HCT116 (cell line): ENCODE results near the gene CHSY3. TPM values are rescaled to one million over a fixed set of nuclear protein-coding genes. Genes with fewer than 3 reads are reported as not detected.

Experiments used
- ATAC-seq: fragments of 200-7000 bp; cut with Tn5 transposase; 2 replicates; pipeline ENCODE4 v1.9.1; 2020; ENCODE audit warnings: mild to moderate bottlenecking, moderate library complexity
- BruUV-seq: library from RNA; stranded (reverse); fragments of 400-500 nt; replicated peaks from 2 replicates; lab custom pipeline; 2021; lab: Mats Ljungman, UMichigan
- CTCF ChIA-PET: fragments of 300-600 bp; sonication (Branson Sonifier 250); formaldehyde crosslinking; loops from one replicate; lab custom pipeline; 2021; ENCODE audit warnings: antibody characterized with exemption; lab: Charles Lee
- POLR2A ChIA-PET: fragments of 300-600, 350-600 bp; sonication (Branson Sonifier 250); formaldehyde crosslinking; loops from one replicate; lab custom pipeline; 2021; ENCODE audit warnings: antibody characterized with exemption; lab: Charles Lee
- RAD21 ChIA-PET, 2 experiments: fragments of 300-600 bp; sonication (Branson Sonifier 250); formaldehyde crosslinking; loops; one replicate each; lab custom pipeline; 2023; ENCODE audit warnings: low total read pairs in 2 of 2; ENCODE audit not compliant: uncharacterized antibody in 2 of 2, unreplicated experiment in 2 of 2, low non-redundant PET in 1 of 2; lab: Charles Lee
- DNase-seq: peaks from one replicate; pipeline ENCODE4 v3.0.0-alpha.2; 2010; ENCODE audit warnings: low read depth, low spot score
- H2AFZ ChIP-seq: fragments of 200-600 bp; shearing (Covaris generic), sonication (generic); 2 replicates; pipeline ENCODE4 v1.6.1; 2017; ENCODE audit warnings: low read depth, mixed run types, mixed read lengths, antibody characterized with exemption, low read length; ENCODE audit not compliant: poor library complexity, severe bottlenecking
- H3K27ac ChIP-seq: 2 replicates; pipeline ENCODE4 v1.5.1; 2012; ENCODE audit warnings: low read depth, low read length
- H3K27me3 ChIP-seq: fragments of 200-600 bp; sonication (generic); 2 replicates; pipeline ENCODE4 v1.6.1; 2016; ENCODE audit warnings: mixed run types, low read length, mixed read lengths; ENCODE audit not compliant: insufficient read depth
- H3K36me3 ChIP-seq, 2 experiments: fragments of 200-500 bp in 1 of 2; fragments of 200-600 bp in 1 of 2; sonication (Bioruptor generic) in 1 of 2; sonication (generic) in 1 of 2; 2 replicates each; pipeline versions ENCODE4 v1.5.1 to v1.6.1; 2014 to 2016; ENCODE audit warnings: low read length in 2 of 2, inconsistent platforms in 1 of 2, mixed read lengths in 1 of 2, mixed run types in 1 of 2; ENCODE audit not compliant: insufficient read depth in 2 of 2, control insufficient read depth in 1 of 2
- H3K4me1 ChIP-seq, 2 experiments: fragments of 200-600 bp in 1 of 2; sonication (generic) in 1 of 2; 2 replicates each; pipeline versions ENCODE4 v1.5.1 to v1.6.1; 2012 to 2017; ENCODE audit warnings: low read length in 2 of 2, inconsistent platforms in 1 of 2, mild to moderate bottlenecking in 1 of 2, mixed read lengths in 1 of 2, mixed run types in 1 of 2, moderate library complexity in 1 of 2; ENCODE audit not compliant: insufficient read depth in 2 of 2, control insufficient read depth in 1 of 2
- H3K4me2 ChIP-seq: fragments of 200-600 bp; sonication (generic); 2 replicates; pipeline ENCODE4 v1.6.1; 2017; ENCODE audit warnings: mixed run types, low read length, mixed read lengths
- H3K4me3 ChIP-seq, 2 experiments: fragments of 200-600 bp in 1 of 2; sonication (generic) in 1 of 2; replicated peaks in 1 of 2; 2 replicates each; pipeline ENCODE4 v1.5.1; 2011 to 2016; ENCODE audit warnings: low read length in 2 of 2, control low read depth in 1 of 2, low read depth in 1 of 2, mild to moderate bottlenecking in 1 of 2, mixed read lengths in 1 of 2, mixed run types in 1 of 2
- H3K79me2 ChIP-seq: fragments of 200-600 bp; sonication (generic); 2 replicates; pipeline ENCODE4 v1.6.1; 2017; ENCODE audit warnings: mild to moderate bottlenecking, mixed run types, low read length, moderate library complexity, mixed read lengths; ENCODE audit not compliant: insufficient read depth
- H3K9ac ChIP-seq: fragments of 200-600 bp; sonication (generic); 2 replicates; pipeline ENCODE4 v1.6.1; 2016; ENCODE audit warnings: low read length, mixed read lengths
- H3K9me2 ChIP-seq: fragments of 200-600 bp; sonication (generic), shearing (Covaris generic); 2 replicates; pipeline ENCODE4 v1.6.1; 2017; ENCODE audit warnings: mixed run types, mild to moderate bottlenecking, moderate library complexity; ENCODE audit not compliant: insufficient read depth
- H3K9me3 ChIP-seq, 2 experiments: fragments of 200-500 bp in 1 of 2; fragments of 200-600 bp in 1 of 2; sonication (Bioruptor generic) in 1 of 2; sonication (generic) in 1 of 2; 2 replicates each; pipeline ENCODE4 v1.6.1; 2014 to 2017; ENCODE audit warnings: low read length in 2 of 2, mixed read lengths in 2 of 2, inconsistent platforms in 1 of 2, low read depth in 1 of 2, mild to moderate bottlenecking in 1 of 2, mixed run types in 1 of 2, moderate library complexity in 1 of 2; ENCODE audit not compliant: control insufficient read depth in 1 of 2, insufficient read depth in 1 of 2
- H4K20me1 ChIP-seq: fragments of 200-600 bp; sonication (generic), shearing (Covaris generic); 2 replicates; pipeline ENCODE4 v1.6.1; 2017; ENCODE audit warnings: mixed run types, mild to moderate bottlenecking, moderate library complexity; ENCODE audit not compliant: insufficient read depth
- CBX3 ChIP-seq: IDR thresholded peaks from 2 replicates; pipeline ENCODE4 v1.6.1; 2012; ENCODE audit warnings: low read depth
- EZH2 ChIP-seq: fragments of 200-600 bp; sonication (generic); IDR thresholded peaks from 2 replicates; pipeline ENCODE4 v1.6.1; 2017; ENCODE audit warnings: antibody characterized with exemption, mixed run types
- EZH2phosphoT487 ChIP-seq: fragments of 200-600 bp; IDR thresholded peaks from 2 replicates; pipeline ENCODE4 v1.6.1; 2018; ENCODE audit warnings: antibody characterized with exemption, borderline replicate concordance
- MAX ChIP-seq: IDR thresholded peaks from 2 replicates; pipeline ENCODE4 v1.6.1; 2012
- POLR2A ChIP-seq: IDR thresholded peaks from 2 replicates; pipeline ENCODE4 v1.7.0; 2011; ENCODE audit warnings: borderline replicate concordance; ENCODE audit not compliant: insufficient read depth, insufficient read length; ENCODE audit errors: extremely low read depth
- POLR2AphosphoS5 ChIP-seq: IDR thresholded peaks from 2 replicates; pipeline ENCODE4 v1.6.1; 2011; ENCODE audit warnings: mild to moderate bottlenecking, low read depth, low read length, moderate library complexity
- SIN3A ChIP-seq: IDR thresholded peaks from 2 replicates; pipeline ENCODE4 v1.6.1; 2012; ENCODE audit warnings: low read depth
- TCF7L2 ChIP-seq: IDR thresholded peaks from 2 replicates; pipeline ENCODE4 v1.7.0; 2011; ENCODE audit warnings: borderline replicate concordance, inconsistent platforms; ENCODE audit not compliant: insufficient read depth, insufficient read length; ENCODE audit errors: extremely low read depth
- ZFX ChIP-seq: fragments of 450-650 bp; IDR thresholded peaks from 2 replicates; pipeline ENCODE4 v1.6.1; 2017
- intact Hi-C: fragments of 100-400 bp; cut with micrococcal nuclease; formaldehyde crosslinking; loops from 2 replicates; pipeline ENCODE4 v1.10.0; 2022
- total RNA-seq: library from RNA; stranded (reverse); gene quantifications from one replicate; pipeline ENCODE4 v1.2.1, GENCODE V29; 2021; ENCODE audit not compliant: unreplicated experiment

CHSY3 gene
- total RNA-seq, 1 experiment from 2014 or later, result 2.3 TPM

DNA sequence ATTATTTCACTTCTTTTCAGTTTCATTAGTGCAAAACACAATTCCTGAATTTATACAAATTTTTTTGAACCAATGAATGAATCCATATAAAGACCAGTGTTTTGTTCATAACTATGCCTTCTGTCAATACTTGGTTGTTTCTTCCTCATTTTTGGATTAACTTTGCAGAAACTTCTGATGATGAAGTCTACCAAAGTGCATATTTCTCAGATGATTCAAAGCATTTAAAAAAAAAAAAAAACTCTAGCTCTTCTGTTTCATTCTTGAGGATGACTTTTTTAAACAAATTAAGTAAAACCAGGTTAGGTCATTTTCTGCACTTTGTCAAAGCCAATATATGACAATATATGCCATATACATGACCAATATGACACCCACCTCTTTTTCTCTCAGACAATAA is 92.6 kb downstream of the CHSY3 start:
- intact Hi-C loops, result no loop called here
- Histone ChIP-seq H4K20me1 (no peaks in the 10 kb centered on the region), H3K36me3 (no peaks in the 10 kb centered on the region), H3K79me2 (no peaks in the 10 kb centered on the region), H3K9me3 (no peaks in the 10 kb centered on the region), H3K27ac (no peak overlapping the region), H3K4me2 (no peak overlapping the region), H3K27me3 (no peaks in the 10 kb centered on the region), H2AFZ (no peak overlapping the region), H3K9me2 (no peaks in the 10 kb centered on the region), H3K4me3 (no peak overlapping the region), H3K4me1 (no peaks in the 10 kb centered on the region), H3K9ac (no peak overlapping the region)
- POLR2A ChIA-PET, result no interaction called here
- ATAC-seq (no peak), DNase-seq (no peak)
- no TSS peak for BruUV-seq
- TF ChIP-seq ZFX (no peak), TCF7L2 (no peak)
- CTCF ChIA-PET, result no interaction called here
- RAD21 ChIA-PET, result no interaction called here

DNA sequence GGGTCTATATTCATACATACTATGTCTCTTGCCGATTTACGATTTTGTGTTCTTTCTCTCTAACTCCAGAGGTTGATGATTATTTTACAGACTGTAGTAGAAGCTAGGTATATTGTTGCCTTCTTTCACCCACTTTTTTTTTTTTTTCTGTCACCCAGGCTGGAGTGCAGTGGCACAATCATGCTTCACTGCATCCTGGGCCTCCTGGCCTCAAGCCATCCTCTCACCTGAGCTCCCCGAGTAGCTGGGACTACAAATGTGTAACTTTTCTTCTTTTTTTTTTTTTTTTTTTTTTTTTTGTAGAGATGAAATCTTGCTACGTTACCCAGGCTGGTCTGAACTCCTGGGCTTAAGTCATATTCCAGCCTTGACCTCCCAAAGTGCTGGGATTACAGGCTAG is 96.2 kb downstream of the CHSY3 start:
- ChIA-PET RAD21 (no interaction called here), CTCF (no interaction called here), POLR2A (no interaction called here)
- Histone ChIP-seq H3K36me3 (no peaks in the 10 kb centered on the region), H4K20me1 (no peaks in the 10 kb centered on the region; the same call in 1 of the 2 replicates), H3K9me2 (no peaks in the 10 kb centered on the region), H3K79me2 (no peaks in the 10 kb centered on the region), H3K27me3 (no peaks in the 10 kb centered on the region), H3K9me3 (no peaks in the 10 kb centered on the region)
- ATAC-seq, result no peak
- intact Hi-C loops, result no loop called here
- no peak for TF ChIP-seq MAX
- TF ChIP-seq POLR2AphosphoS5, result no peak
- no peak for TF ChIP-seq TCF7L2
- TF ChIP-seq POLR2A, result no peak
- no peak for TF ChIP-seq SIN3A
- no peak for TF ChIP-seq EZH2
- no peak for TF ChIP-seq CBX3
- no peak for TF ChIP-seq EZH2phosphoT487
- TF ChIP-seq, all 23 proteins: peak for 0
- Histone ChIP-seq H3K4me3 (no peak overlapping the region), H3K4me1 (no peaks in the 10 kb centered on the region), H3K27ac (no peak overlapping the region), H3K4me2 (no peak overlapping the region), H2AFZ (no peak overlapping the region), H3K9ac (no peak overlapping the region)
- BruUV-seq, result no TSS peak
- DNase-seq, result no peak
